ENCODE data around the gene ATRN.
"Not testable (repeated sequence)": the region's sequence is repeated elsewhere in the genome, so short reads cannot be mapped to it uniquely, and the experiment has no call there.

The ATRN gene

GRCh38 chr20:3586093-3586492 is 115.3 kb downstream of the ATRN start:
- TF ChIP-seq CTCF (conservative IDR thresholded peaks at IDR 0.05; ENCODE audit: low read depth, low read length) = no peak
- DNase-seq (ENCODE audit: low read depth) = no peak
- no peak overlapping the region for H3K4me3 ChIP-seq (ENCODE audit: low read length)

GRCh38 chr20:3590164-3590563 is 119.3 kb downstream of the ATRN start:
- H3K4me3 ChIP-seq (ENCODE audit: low read length) = no peak overlapping the region
- TF ChIP-seq CTCF (conservative IDR thresholded peaks at IDR 0.05; ENCODE audit: low read depth, low read length) = no peak
- DNase-seq (ENCODE audit: low read depth) = no peak

- DNase-seq (ENCODE audit: low read depth) = no peak
- TF ChIP-seq CTCF (conservative IDR thresholded peaks at IDR 0.05; ENCODE audit: low read depth, low read length) = no peak
These were observed 122.1 kb downstream of the ATRN start for GRCh38 chr20:3592931-3593330.

GRCh38 chr20:3595541-3595940 is 124.7 kb downstream of the ATRN start:
- H3K4me3 ChIP-seq (ENCODE audit: low read length) = no peak overlapping the region
- TF ChIP-seq CTCF (conservative IDR thresholded peaks at IDR 0.05; ENCODE audit: low read depth, low read length) = no peak
- no peak for DNase-seq (ENCODE audit: low read depth)

More at GRCh38 chr20:3592931-3593330, 122.1 kb downstream of the ATRN start:
- H3K4me3 ChIP-seq (ENCODE audit: low read length) = no peak overlapping the region

GRCh38 chr20:3603108-3603507 is 132.3 kb downstream of the ATRN start:
- no peak for DNase-seq (ENCODE audit: low read depth)
- no peak for TF ChIP-seq CTCF (conservative IDR thresholded peaks at IDR 0.05; ENCODE audit: low read depth, low read length)
- H3K4me3 ChIP-seq (ENCODE audit: low read length) = no peak overlapping the region

- not testable (repeated sequence) for DNase-seq (ENCODE audit: low read depth)
These were observed 134.6 kb downstream of the ATRN start for GRCh38 chr20:3605386-3605886.

GRCh38 chr20:3606021-3606420 is 135.2 kb downstream of the ATRN start:
- TF ChIP-seq CTCF (conservative IDR thresholded peaks at IDR 0.05; ENCODE audit: low read depth, low read length) = no peak
- DNase-seq (ENCODE audit: low read depth) = no peak
- no peak overlapping the region for H3K4me3 ChIP-seq (ENCODE audit: low read length)

More at GRCh38 chr20:3605386-3605886, 134.6 kb downstream of the ATRN start:
- not testable (repeated sequence) for H3K4me3 ChIP-seq (ENCODE audit: low read length)

- no peak for TF ChIP-seq CTCF (conservative IDR thresholded peaks at IDR 0.05; ENCODE audit: low read depth, low read length)
- DNase-seq (ENCODE audit: low read depth) = no peak
- no peak overlapping the region for H3K4me3 ChIP-seq (ENCODE audit: low read length)
These were observed 141.1 kb downstream of the ATRN start for GRCh38 chr20:3611901-3612300.

Data from retinal pigment epithelial cell (primary cell).